ENCODE data around the gene NUTM2G. TPM values are rescaled to one million over a fixed set of nuclear protein-coding genes. Genes with fewer than 3 reads are reported as not detected.
"Not testable (repeated sequence)": the region's sequence is repeated elsewhere in the genome, so short reads cannot be mapped to it uniquely, and the experiment has no call there.

The NUTM2G gene
- total RNA-seq, 3 donors from 2014 or later = not detected

- not testable (repeated sequence) for H3K36me3 Mint-ChIP-seq (ENCODE audit: insufficient read depth); H3K9me3 Mint-ChIP-seq; H3K27me3 Mint-ChIP-seq (ENCODE audit: low read depth); DNase-seq; H3K4me1 Mint-ChIP-seq (ENCODE audit: low read depth); ATAC-seq; H3K4me3 Mint-ChIP-seq
These were observed 5.5 kb downstream of the NUTM2G start for GRCh38 chr9:96934097-96934496.

- H3K4me1 Mint-ChIP-seq (ENCODE audit: low read depth); H3K9me3 Mint-ChIP-seq; ATAC-seq; DNase-seq; H3K36me3 Mint-ChIP-seq (ENCODE audit: insufficient read depth); H3K4me3 Mint-ChIP-seq; H3K27me3 Mint-ChIP-seq (ENCODE audit: low read depth): not testable (repeated sequence)
These were observed 6.1 kb downstream of the NUTM2G start for GRCh38 chr9:96934706-96935105.

GRCh38 chr9:96935401-96935800, 6.8 kb downstream of the NUTM2G start:
- not testable (repeated sequence) for H3K9me3 Mint-ChIP-seq; H3K4me1 Mint-ChIP-seq (ENCODE audit: low read depth); DNase-seq; H3K4me3 Mint-ChIP-seq; H3K36me3 Mint-ChIP-seq (ENCODE audit: insufficient read depth); H3K27me3 Mint-ChIP-seq (ENCODE audit: low read depth); ATAC-seq

- not testable (repeated sequence) for DNase-seq; H3K27me3 Mint-ChIP-seq (ENCODE audit: low read depth); H3K36me3 Mint-ChIP-seq (ENCODE audit: insufficient read depth); H3K4me3 Mint-ChIP-seq; H3K9me3 Mint-ChIP-seq; H3K4me1 Mint-ChIP-seq (ENCODE audit: low read depth)
- ATAC-seq = peak in 1 of 2 donors; percentile 21
These were observed 8.8 kb downstream of the NUTM2G start for GRCh38 chr9:96937442-96937841.

- H3K4me3 Mint-ChIP-seq = not testable (repeated sequence)
These were observed 10.5 kb downstream of the NUTM2G start for GRCh38 chr9:96938957-96939665.

GRCh38 chr9:96940982-96941381, 12.3 kb downstream of the NUTM2G start:
- ATAC-seq = not testable (repeated sequence)

More at GRCh38 chr9:96938957-96939665, 10.5 kb downstream of the NUTM2G start:
- H3K27me3 Mint-ChIP-seq (ENCODE audit: low read depth); ATAC-seq; H3K36me3 Mint-ChIP-seq (ENCODE audit: insufficient read depth); H3K9me3 Mint-ChIP-seq; DNase-seq; H3K4me1 Mint-ChIP-seq (ENCODE audit: low read depth): not testable (repeated sequence)

GRCh38 chr9:96941628-96942027, 13.0 kb downstream of the NUTM2G start:
- H3K27me3 Mint-ChIP-seq (ENCODE audit: low read depth); H3K9me3 Mint-ChIP-seq; ATAC-seq; DNase-seq; H3K36me3 Mint-ChIP-seq (ENCODE audit: insufficient read depth); H3K4me1 Mint-ChIP-seq (ENCODE audit: low read depth); H3K4me3 Mint-ChIP-seq: not testable (repeated sequence)

More at GRCh38 chr9:96940982-96941381, 12.3 kb downstream of the NUTM2G start:
- not testable (repeated sequence) for H3K36me3 Mint-ChIP-seq (ENCODE audit: insufficient read depth); H3K4me1 Mint-ChIP-seq (ENCODE audit: low read depth); H3K9me3 Mint-ChIP-seq; H3K4me3 Mint-ChIP-seq; H3K27me3 Mint-ChIP-seq (ENCODE audit: low read depth); DNase-seq

- ATAC-seq = not testable (repeated sequence)
These were observed 13.5 kb downstream of the NUTM2G start for GRCh38 chr9:96942181-96942580.

GRCh38 chr9:96949346-96949745, 20.7 kb downstream of the NUTM2G start:
- H3K9me3 Mint-ChIP-seq; ATAC-seq; H3K4me3 Mint-ChIP-seq; DNase-seq; H3K27me3 Mint-ChIP-seq (ENCODE audit: low read depth); H3K4me1 Mint-ChIP-seq (ENCODE audit: low read depth): not testable (repeated sequence)
- H3K36me3 Mint-ChIP-seq (ENCODE audit: insufficient read depth) = peaks cover 11% of the 10 kb centered on the region

More at GRCh38 chr9:96942181-96942580, 13.5 kb downstream of the NUTM2G start:
- not testable (repeated sequence) for H3K4me3 Mint-ChIP-seq; DNase-seq; H3K27me3 Mint-ChIP-seq (ENCODE audit: low read depth); H3K9me3 Mint-ChIP-seq; H3K36me3 Mint-ChIP-seq (ENCODE audit: insufficient read depth); H3K4me1 Mint-ChIP-seq (ENCODE audit: low read depth)

- H3K9me3 Mint-ChIP-seq; H3K4me3 Mint-ChIP-seq; H3K4me1 Mint-ChIP-seq (ENCODE audit: low read depth); H3K27me3 Mint-ChIP-seq (ENCODE audit: low read depth); ATAC-seq; DNase-seq: not testable (repeated sequence)
- peaks cover 11% of the 10 kb centered on the region for H3K36me3 Mint-ChIP-seq (ENCODE audit: insufficient read depth)
These were observed 21.9 kb downstream of the NUTM2G start for GRCh38 chr9:96950539-96950938.

GRCh38 chr9:96967591-96967990, 38.9 kb downstream of the NUTM2G start:
- ATAC-seq; H3K4me3 Mint-ChIP-seq; H3K4me1 Mint-ChIP-seq (ENCODE audit: low read depth); H3K36me3 Mint-ChIP-seq (ENCODE audit: insufficient read depth); H3K9me3 Mint-ChIP-seq; DNase-seq; H3K27me3 Mint-ChIP-seq (ENCODE audit: low read depth): not testable (repeated sequence)

GRCh38 chr9:96972552-96972951, 43.9 kb downstream of the NUTM2G start:
- not testable (repeated sequence) for ATAC-seq; H3K27me3 Mint-ChIP-seq (ENCODE audit: low read depth); H3K4me3 Mint-ChIP-seq; DNase-seq; H3K9me3 Mint-ChIP-seq; H3K36me3 Mint-ChIP-seq (ENCODE audit: insufficient read depth)
- H3K4me1 Mint-ChIP-seq (ENCODE audit: low read depth) = peaks cover 27% of the 10 kb centered on the region

GRCh38 chr9:96974037-96974436, 45.4 kb downstream of the NUTM2G start:
- H3K36me3 Mint-ChIP-seq (ENCODE audit: insufficient read depth); ATAC-seq; H3K4me3 Mint-ChIP-seq; DNase-seq; H3K27me3 Mint-ChIP-seq (ENCODE audit: low read depth); H3K9me3 Mint-ChIP-seq: not testable (repeated sequence)
- peaks cover 32% of the 10 kb centered on the region for H3K4me1 Mint-ChIP-seq (ENCODE audit: low read depth)

- peaks cover 16% of the 10 kb centered on the region for H3K4me1 Mint-ChIP-seq (ENCODE audit: low read depth)
- DNase-seq; H3K9me3 Mint-ChIP-seq; H3K36me3 Mint-ChIP-seq (ENCODE audit: insufficient read depth); H3K27me3 Mint-ChIP-seq (ENCODE audit: low read depth); ATAC-seq; H3K4me3 Mint-ChIP-seq: not testable (repeated sequence)
These were observed 55.0 kb downstream of the NUTM2G start for GRCh38 chr9:96983496-96984122.

GRCh38 chr9:96984139-96984538, 55.5 kb downstream of the NUTM2G start:
- not testable (repeated sequence) for H3K4me3 Mint-ChIP-seq; DNase-seq; H3K9me3 Mint-ChIP-seq; H3K36me3 Mint-ChIP-seq (ENCODE audit: insufficient read depth); H3K27me3 Mint-ChIP-seq (ENCODE audit: low read depth); ATAC-seq
- peaks cover 17% of the 10 kb centered on the region for H3K4me1 Mint-ChIP-seq (ENCODE audit: low read depth)

Data from activated T-cell treated with anti-CD3 and anti-CD28 coated beads, Interleukin-2, amount 50 U/mL, for 4 hours (primary cell).